OCI-LY7 (cell line): Measurements from ENCODE around the gene DNAH6. TPM values are rescaled to one million over a fixed set of nuclear protein-coding genes. Genes with fewer than 3 reads are reported as not detected.

ENCODE experiments used
- BruUV-seq: library from RNA; stranded (reverse); fragments of 400-500 nt; replicated peaks from 2 replicates; lab custom pipeline; 2021; lab: Mats Ljungman, UMichigan
- CTCF ChIA-PET: fragments of 300-600 bp; sonication (Branson Sonifier 250); formaldehyde crosslinking; loops from one replicate; lab custom pipeline; 2022; ENCODE audit warnings: antibody characterized with exemption; ENCODE audit not compliant: unreplicated experiment; lab: Charles Lee
- POLR2A ChIA-PET: fragments of 300-600 bp; sonication (Branson Sonifier 250); formaldehyde crosslinking; loops from one replicate; lab custom pipeline; 2022; ENCODE audit warnings: antibody characterized with exemption; lab: Charles Lee
- DNase-seq: peaks from one replicate; pipeline ENCODE4 v3.0.0-alpha.2; 2015; ENCODE audit warnings: low spot score
- H2AFZ ChIP-seq: fragments of 200-600 bp; sonication (generic), shearing (Covaris generic); 2 replicates; pipeline ENCODE4 v1.6.1; 2014; ENCODE audit warnings: mild to moderate bottlenecking, antibody characterized with exemption, low read length, moderate library complexity
- H3K27ac ChIP-seq: fragments of 200-600 bp; sonication (generic); 2 replicates; pipeline ENCODE4 v1.5.1; 2014; ENCODE audit warnings: mixed run types, low read depth, mild to moderate bottlenecking, moderate library complexity, low read length, inconsistent platforms; ENCODE audit not compliant: poor library complexity, severe bottlenecking
- H3K36me3 ChIP-seq: fragments of 200-600 bp; sonication (generic); 2 replicates; pipeline ENCODE4 v1.6.1; 2014; ENCODE audit warnings: mild to moderate bottlenecking, antibody characterized with exemption, low read length, moderate library complexity, mixed read lengths; ENCODE audit not compliant: insufficient read depth
- H3K4me1 ChIP-seq: fragments of 200-600 bp; sonication (generic); 2 replicates; pipeline ENCODE4 v1.5.1; 2014; ENCODE audit warnings: mild to moderate bottlenecking, low read length; ENCODE audit not compliant: insufficient read depth, poor library complexity, severe bottlenecking
- H3K4me2 ChIP-seq: fragments of 200-600 bp; sonication (generic); 2 replicates; pipeline ENCODE4 v1.6.1; 2014; ENCODE audit warnings: mild to moderate bottlenecking, low read length
- H3K4me3 ChIP-seq: fragments of 200-600 bp; sonication (generic); 2 replicates; pipeline ENCODE4 v1.5.1; 2014; ENCODE audit warnings: mild to moderate bottlenecking, low read depth, low read length; ENCODE audit not compliant: poor library complexity, severe bottlenecking
- H3K79me2 ChIP-seq: fragments of 200-600 bp; sonication (generic); 2 replicates; pipeline ENCODE4 v1.6.1; 2016; ENCODE audit warnings: low read depth, mild to moderate bottlenecking, low read length, moderate library complexity, mixed read lengths; ENCODE audit not compliant: insufficient read depth
- H3K9me2 ChIP-seq: fragments of 200-600 bp; sonication (generic); 2 replicates; pipeline ENCODE4 v1.6.1; 2016; ENCODE audit warnings: mild to moderate bottlenecking, low read length, mixed read lengths; ENCODE audit not compliant: insufficient read depth
- H3K9me3 ChIP-seq: fragments of 200-600 bp; sonication (generic); 2 replicates; pipeline ENCODE4 v1.6.1; 2014; ENCODE audit warnings: mild to moderate bottlenecking, mixed run types, low read length, mixed read lengths
- H4K20me1 ChIP-seq: fragments of 200-600 bp; sonication (generic); 2 replicates; pipeline ENCODE4 v1.6.1; 2014; ENCODE audit warnings: mild to moderate bottlenecking, antibody characterized with exemption, low read length, moderate library complexity, mixed read lengths; ENCODE audit not compliant: insufficient read depth
- CTCF ChIP-seq: fragments of 200-600 bp; sonication (generic); conservative IDR thresholded peaks from 2 replicates; pipeline ENCODE4 v1.5.1; 2014; ENCODE audit warnings: mild to moderate bottlenecking, antibody characterized with exemption, low read length, moderate library complexity, mixed read lengths
- EZH2phosphoT487 ChIP-seq: fragments of 200-600 bp; sonication (generic); IDR thresholded peaks from 2 replicates; pipeline ENCODE4 v1.6.1; 2018; ENCODE audit warnings: low read depth, borderline replicate concordance, mild to moderate bottlenecking, mixed run types, antibody characterized with exemption, low read length, moderate library complexity, mixed read lengths
- intact Hi-C: fragments of 100-400 bp; cut with micrococcal nuclease; formaldehyde crosslinking; loops from one replicate; pipeline ENCODE4 v1.10.0; 2022; ENCODE audit not compliant: unreplicated experiment
- total RNA-seq, 2 experiments: library from RNA; depleted of rRNA in 1 of 2; stranded (reverse); fragments of >200 nt in 1 of 2; shearing (Covaris generic) in 1 of 2; gene quantifications; 2 replicates each; pipeline ENCODE4 v1.2.3, GENCODE V29; 2014 to 2022

The DNAH6 gene
- total RNA-seq, 2 experiments from 2014 or later = 0.63 to 1.6 TPM

- H3K9me3 ChIP-seq = no peaks in the 10 kb centered on the region
- H3K36me3 ChIP-seq = no peaks in the 10 kb centered on the region
- intact Hi-C loops = no loop called here
- ChIA-PET POLR2A (interaction anchor here (0.6 kb wide), 1 partner anchor 589 kb away, joined by 3 read pairs; no protein-coding TSS in a partner anchor), CTCF (no interaction called here)
- no peak overlapping the region for H3K4me2 ChIP-seq
- H3K4me3 ChIP-seq = no peak overlapping the region
- H3K4me1 ChIP-seq = no peaks in the 10 kb centered on the region
- no peaks in the 10 kb centered on the region for H3K9me2 ChIP-seq
- BruUV-seq = no TSS peak
- TF ChIP-seq CTCF = no peak
- no peak for TF ChIP-seq EZH2phosphoT487
- DNase-seq = no peak
- H2AFZ ChIP-seq = no peak overlapping the region
- no peaks in the 10 kb centered on the region for H4K20me1 ChIP-seq
- no peaks in the 10 kb centered on the region for H3K79me2 ChIP-seq
- H3K27ac ChIP-seq = no peak overlapping the region
Measured at GRCh38 chr2:84537251-84537650, 21.0 kb downstream of the DNAH6 start.

DNA sequence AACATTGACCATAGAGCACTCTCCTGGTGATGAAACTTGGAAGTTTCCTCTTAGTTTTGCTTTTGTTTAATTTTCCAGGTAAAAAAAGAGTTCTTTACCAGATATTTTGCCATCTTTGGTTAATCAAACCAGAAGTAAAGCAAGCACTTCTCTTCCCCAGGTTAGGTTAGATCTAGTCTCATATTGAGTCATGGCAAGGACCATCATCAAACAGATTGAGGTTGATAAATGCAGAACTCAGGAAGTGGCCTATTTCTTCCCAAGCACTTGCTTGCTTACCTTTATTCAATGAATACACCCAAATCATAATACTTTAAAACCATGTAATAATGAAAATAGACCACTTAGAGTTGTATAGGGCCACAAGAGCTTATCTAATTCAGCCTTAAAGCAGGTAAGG is 23.4 kb downstream of the DNAH6 start:
- H4K20me1 ChIP-seq = no peaks in the 10 kb centered on the region
- no peak overlapping the region for H3K27ac ChIP-seq
- H3K9me3 ChIP-seq = no peaks in the 10 kb centered on the region
- intact Hi-C loops = no loop called here
- H2AFZ ChIP-seq = no peak overlapping the region
- H3K4me1 ChIP-seq = no peaks in the 10 kb centered on the region
- no peaks in the 10 kb centered on the region for H3K79me2 ChIP-seq
- H3K4me2 ChIP-seq = no peak overlapping the region
- DNase-seq = no peak
- H3K4me3 ChIP-seq = no peak overlapping the region
- no TSS peak for BruUV-seq
- H3K9me2 ChIP-seq = no peaks in the 10 kb centered on the region
- POLR2A ChIA-PET = interaction anchor here (0.7 kb wide), 1 partner anchor 61 kb away, joined by 3 read pairs; no protein-coding TSS in a partner anchor
- CTCF ChIA-PET = no interaction called here
- H3K36me3 ChIP-seq = no peaks in the 10 kb centered on the region
- no peak for TF ChIP-seq CTCF
- no peak for TF ChIP-seq EZH2phosphoT487

GRCh38 chr2:84545005-84545404 is 28.7 kb downstream of the DNAH6 start:
- Histone ChIP-seq H3K9me2 (no peaks in the 10 kb centered on the region), H3K27ac (no peak overlapping the region), H3K79me2 (no peaks in the 10 kb centered on the region), H2AFZ (no peak overlapping the region), H3K4me1 (no peaks in the 10 kb centered on the region), H3K4me3 (no peak overlapping the region), H3K36me3 (no peaks in the 10 kb centered on the region), H4K20me1 (no peaks in the 10 kb centered on the region), H3K9me3 (no peaks in the 10 kb centered on the region), H3K4me2 (no peak overlapping the region)
- intact Hi-C loops = no loop called here
- ChIA-PET POLR2A (no interaction called here), CTCF (no interaction called here)
- no TSS peak for BruUV-seq
- TF ChIP-seq CTCF (no peak), EZH2phosphoT487 (no peak)
- no peak for DNase-seq
